Measurements from ENCODE around the gene A3GALT2. TPM values are rescaled to one million over a fixed set of nuclear protein-coding genes. Genes with fewer than 3 reads are reported as not detected.

Gene A3GALT2
- total RNA-seq, 6 experiments from 2014 or later, result not detected

DNA sequence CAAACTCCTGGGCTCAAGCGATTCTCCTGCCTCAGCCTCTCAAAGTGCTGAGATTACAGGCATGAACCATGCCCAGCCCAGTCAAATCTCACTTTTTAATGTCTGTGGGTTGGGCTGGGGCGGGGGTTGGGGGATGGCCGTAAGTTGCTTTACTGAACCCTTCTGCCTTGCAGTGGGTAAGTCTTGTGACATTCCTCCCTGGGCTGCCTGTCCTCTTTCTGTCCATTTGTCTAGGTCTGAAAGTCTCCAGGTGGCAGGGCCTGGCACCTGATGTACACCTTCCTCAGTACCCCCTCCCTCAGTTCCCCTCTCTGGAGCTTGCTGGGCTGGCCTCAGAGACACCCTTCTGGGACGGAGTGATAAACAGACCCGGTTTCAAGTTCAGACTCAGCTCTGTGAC is 51.3 kb downstream of the A3GALT2 start:
- no peak overlapping the region for H3K4me3 Mint-ChIP-seq
- H3K27me3 Mint-ChIP-seq (ENCODE audit: insufficient read depth), result no peaks in the 10 kb centered on the region; the same call in 1 of the 2 replicates
- H3K9me3 Mint-ChIP-seq, result no peaks in the 10 kb centered on the region
- TF ChIP-seq CTCF (IDR thresholded peaks at IDR 0.05), result no peak
- H3K4me1 Mint-ChIP-seq (ENCODE audit: low read depth), result peaks cover 15% of the 10 kb centered on the region
- H3K36me3 Mint-ChIP-seq (ENCODE audit: low read depth), result no peaks in the 10 kb centered on the region
- no peak overlapping the region for H3K27ac Mint-ChIP-seq
- DNase-seq, result no peak

DNA sequence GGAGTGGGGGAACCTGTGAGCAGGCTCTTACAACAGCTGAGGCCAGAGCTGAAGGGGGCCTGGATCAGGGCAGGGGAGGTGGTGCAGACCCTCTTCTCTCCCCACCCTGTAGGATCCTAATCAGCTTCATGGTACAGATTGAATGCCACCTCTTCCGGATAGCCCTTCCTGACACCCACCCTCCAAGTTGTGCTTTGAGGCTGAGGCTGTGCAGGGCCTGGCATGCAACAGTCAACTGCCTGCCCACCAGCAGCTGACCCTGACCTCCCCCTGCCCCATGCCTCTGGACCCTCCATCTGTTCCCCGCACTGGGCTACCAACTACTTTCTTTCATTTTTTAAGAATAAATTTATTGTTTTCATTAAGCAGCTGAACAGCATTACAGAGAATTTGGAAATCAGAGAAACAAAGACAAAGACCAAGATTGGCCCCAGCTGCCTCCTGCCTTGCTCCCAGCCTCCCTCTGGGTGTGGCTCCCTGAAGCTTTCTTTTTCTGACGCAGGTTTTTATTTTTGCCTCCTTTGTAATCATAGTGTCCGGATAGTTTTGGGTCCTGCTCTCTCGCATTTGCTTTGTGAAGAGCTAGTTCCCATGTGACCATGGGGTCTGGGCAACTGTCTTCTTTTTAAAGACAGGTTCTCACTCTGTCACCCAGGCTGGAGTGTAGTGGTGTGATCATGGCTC is 51.8 kb downstream of the A3GALT2 start:
- TF ChIP-seq CTCF (IDR thresholded peaks at IDR 0.05), result no peak
- H3K27me3 Mint-ChIP-seq (ENCODE audit: insufficient read depth), result no peaks in the 10 kb centered on the region; the same call in 1 of the 2 replicates
- H3K27ac Mint-ChIP-seq, result no peak overlapping the region
- no peaks in the 10 kb centered on the region for H3K36me3 Mint-ChIP-seq (ENCODE audit: low read depth)
- no peak for DNase-seq
- H3K4me1 Mint-ChIP-seq (ENCODE audit: low read depth), result peaks cover 15% of the 10 kb centered on the region
- H3K4me3 Mint-ChIP-seq, result no peak overlapping the region
- H3K9me3 Mint-ChIP-seq, result no peaks in the 10 kb centered on the region

GRCh38 chr1:33268457-33268856 is 52.4 kb downstream of the A3GALT2 start:
- no peak for DNase-seq
- Mint-ChIP-seq H3K9me3 (no peaks in the 10 kb centered on the region), H3K36me3 (ENCODE audit: low read depth) (no peaks in the 10 kb centered on the region), H3K4me1 (ENCODE audit: low read depth) (peaks cover 15% of the 10 kb centered on the region), H3K4me3 (no peak overlapping the region), H3K27ac (no peak overlapping the region), H3K27me3 (ENCODE audit: insufficient read depth) (no peaks in the 10 kb centered on the region; the same call in 1 of the 2 replicates)
- no peak for TF ChIP-seq CTCF (IDR thresholded peaks at IDR 0.05)

- H3K9me3 Mint-ChIP-seq, result no peaks in the 10 kb centered on the region
- peaks cover 15% of the 10 kb centered on the region for H3K4me1 Mint-ChIP-seq (ENCODE audit: low read depth)
- no peak for TF ChIP-seq CTCF (IDR thresholded peaks at IDR 0.05)
- no peaks in the 10 kb centered on the region for H3K36me3 Mint-ChIP-seq (ENCODE audit: low read depth)
- no peak overlapping the region for H3K4me3 Mint-ChIP-seq
- DNase-seq, result no peak
- no peak overlapping the region; the same call in 1 of the 2 replicates for H3K27ac Mint-ChIP-seq
- no peaks in the 10 kb centered on the region; the same call in 1 of the 2 replicates for H3K27me3 Mint-ChIP-seq (ENCODE audit: insufficient read depth)
Measured at GRCh38 chr1:33267468-33268205, 53.3 kb downstream of the A3GALT2 start.

DNA sequence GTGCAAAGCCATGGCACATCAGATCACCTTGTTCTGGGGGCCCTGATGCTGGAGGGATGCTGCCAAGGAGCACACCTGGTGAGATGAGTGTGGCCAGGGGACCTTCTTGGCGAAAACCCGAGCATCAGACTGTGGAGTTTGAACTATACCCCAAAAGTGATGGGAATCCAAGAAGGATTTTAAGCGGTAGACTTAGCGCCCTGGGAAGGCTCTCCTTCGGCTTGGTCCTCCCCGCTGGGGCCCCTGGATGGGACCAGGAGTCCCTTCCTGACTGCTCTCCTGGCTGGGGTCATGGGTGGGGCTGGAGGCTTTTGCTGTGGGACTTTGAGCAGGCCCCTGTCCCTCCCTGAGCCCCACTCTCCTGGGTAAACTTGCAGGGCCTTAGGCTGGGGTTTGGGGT is 54.1 kb downstream of the A3GALT2 start:
- H3K4me3 Mint-ChIP-seq, result no peak overlapping the region
- H3K36me3 Mint-ChIP-seq (ENCODE audit: low read depth), result no peaks in the 10 kb centered on the region
- no peak for DNase-seq
- H3K4me1 Mint-ChIP-seq (ENCODE audit: low read depth), result peaks cover 15% of the 10 kb centered on the region
- TF ChIP-seq CTCF (IDR thresholded peaks at IDR 0.05), result no peak
- no peaks in the 10 kb centered on the region; the same call in 1 of the 2 replicates for H3K27me3 Mint-ChIP-seq (ENCODE audit: insufficient read depth)
- no peak overlapping the region for H3K27ac Mint-ChIP-seq
- no peaks in the 10 kb centered on the region for H3K9me3 Mint-ChIP-seq
